NCI-H2107 (cell line): Measurements from ENCODE around the gene TMEM203.

Experiments used
- DNase-seq: peaks from one replicate; lab custom pipeline; 2025; lab: John Stamatoyannopoulos, UW

Gene TMEM203

DNA sequence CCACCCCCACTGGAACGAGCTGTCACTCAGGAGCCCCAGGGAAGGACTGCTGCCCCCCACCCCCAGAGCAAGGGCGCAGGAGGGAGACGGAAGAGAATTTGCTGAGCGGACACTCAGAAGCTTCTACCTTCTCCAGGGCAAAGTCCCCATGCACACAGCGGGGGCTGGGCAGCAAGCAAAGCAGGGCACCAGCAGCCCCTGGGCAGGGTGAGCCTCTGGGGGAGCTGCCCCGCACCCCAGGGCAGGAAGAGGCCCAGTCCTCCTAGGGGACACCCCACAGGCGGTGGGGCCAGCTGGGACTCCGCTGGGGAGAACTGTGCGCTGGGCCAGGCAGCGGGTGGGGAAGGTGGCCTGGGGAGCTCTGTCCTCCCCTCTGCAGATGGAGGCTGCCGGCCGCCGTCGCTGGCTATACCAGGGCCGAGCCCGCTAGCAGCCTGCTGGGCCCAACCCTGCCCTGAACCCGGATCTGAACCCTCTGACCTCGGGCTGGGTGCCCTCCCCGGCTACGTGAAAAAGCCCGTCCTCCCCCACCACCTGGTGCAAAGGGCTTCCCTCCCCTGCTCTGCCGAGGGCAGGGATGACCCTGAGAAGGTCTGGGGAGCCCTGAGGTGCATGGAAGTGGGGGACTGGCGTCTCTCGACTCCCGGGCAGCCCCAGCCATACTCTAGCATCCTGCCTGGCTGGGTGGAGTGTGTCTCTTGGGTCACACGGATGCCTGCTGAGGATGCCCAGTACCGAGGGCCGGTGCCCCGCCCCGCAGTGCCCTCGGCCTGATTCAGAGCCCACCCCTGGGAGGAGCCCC lies 24.7 kb upstream of the TMEM203 start:
- no peak for DNase-seq

DNA sequence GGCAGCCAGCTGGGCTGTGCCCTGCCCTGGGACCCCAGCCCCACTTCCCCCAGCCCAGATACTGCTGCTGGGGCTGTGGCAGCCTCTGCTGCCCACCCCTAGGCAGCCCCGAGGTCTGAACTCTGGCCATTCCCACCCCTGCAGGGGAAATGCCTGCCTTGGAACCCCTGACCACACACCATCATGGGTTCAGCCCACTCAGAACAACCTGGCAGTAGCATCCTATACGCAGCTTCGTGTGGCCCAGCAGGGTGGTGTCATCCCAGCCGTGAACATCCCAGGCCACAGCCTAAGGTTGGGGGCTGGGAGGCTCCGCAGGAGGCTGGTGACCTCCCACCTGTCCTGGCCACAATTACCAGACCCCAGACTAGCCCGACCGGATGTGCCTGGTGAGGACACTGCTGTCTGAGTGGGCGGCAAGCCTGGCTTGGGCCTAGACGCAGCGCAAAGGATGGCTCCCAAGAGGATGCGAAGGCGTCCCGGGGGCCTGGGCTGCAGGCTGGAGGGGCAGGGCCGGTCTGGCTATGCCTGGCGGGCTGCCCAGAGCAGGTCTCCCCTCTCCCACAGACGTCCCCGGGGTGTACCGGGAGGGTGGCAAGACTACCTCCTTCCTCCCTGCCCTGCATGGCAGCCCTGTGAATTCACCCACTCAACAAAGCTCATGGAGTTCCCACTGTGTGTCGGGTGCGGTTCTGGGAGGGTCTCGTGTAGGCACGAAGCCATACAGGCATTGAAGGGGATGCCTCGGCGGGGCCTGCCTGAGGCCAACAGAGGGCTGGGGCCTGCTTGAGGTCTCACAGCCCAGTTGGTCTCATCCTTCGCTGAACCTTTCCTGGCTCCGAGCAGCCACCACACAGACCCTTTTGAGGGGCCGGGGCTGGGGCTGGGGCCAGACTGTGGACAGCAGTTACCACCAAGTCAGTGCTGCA lies 23.8 kb upstream of the TMEM203 start:
- DNase-seq = no peak

DNA sequence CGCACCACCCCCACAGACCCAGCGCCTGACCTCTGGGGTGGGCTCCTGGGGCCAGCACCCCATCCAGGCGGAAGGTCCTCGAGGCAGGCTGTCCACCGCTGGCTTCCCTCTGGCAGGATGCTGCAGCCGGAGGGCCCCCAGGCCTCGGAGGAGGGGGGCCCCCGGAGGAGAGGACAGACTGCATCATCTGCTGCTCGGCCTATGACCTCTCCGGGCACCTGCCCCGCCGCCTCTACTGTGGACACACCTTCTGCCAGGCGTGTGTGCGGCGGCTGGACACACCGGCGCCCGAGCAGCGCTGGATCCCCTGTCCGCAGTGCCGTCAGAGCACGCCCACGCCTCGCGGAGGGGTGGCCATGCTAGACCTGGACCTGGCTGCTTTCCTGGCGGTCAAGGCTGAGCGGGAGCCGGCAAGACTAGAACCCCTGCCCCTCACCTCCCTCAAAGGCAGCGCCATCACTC lies 23.1 kb upstream of the TMEM203 start:
- DNase-seq = no peak

DNA sequence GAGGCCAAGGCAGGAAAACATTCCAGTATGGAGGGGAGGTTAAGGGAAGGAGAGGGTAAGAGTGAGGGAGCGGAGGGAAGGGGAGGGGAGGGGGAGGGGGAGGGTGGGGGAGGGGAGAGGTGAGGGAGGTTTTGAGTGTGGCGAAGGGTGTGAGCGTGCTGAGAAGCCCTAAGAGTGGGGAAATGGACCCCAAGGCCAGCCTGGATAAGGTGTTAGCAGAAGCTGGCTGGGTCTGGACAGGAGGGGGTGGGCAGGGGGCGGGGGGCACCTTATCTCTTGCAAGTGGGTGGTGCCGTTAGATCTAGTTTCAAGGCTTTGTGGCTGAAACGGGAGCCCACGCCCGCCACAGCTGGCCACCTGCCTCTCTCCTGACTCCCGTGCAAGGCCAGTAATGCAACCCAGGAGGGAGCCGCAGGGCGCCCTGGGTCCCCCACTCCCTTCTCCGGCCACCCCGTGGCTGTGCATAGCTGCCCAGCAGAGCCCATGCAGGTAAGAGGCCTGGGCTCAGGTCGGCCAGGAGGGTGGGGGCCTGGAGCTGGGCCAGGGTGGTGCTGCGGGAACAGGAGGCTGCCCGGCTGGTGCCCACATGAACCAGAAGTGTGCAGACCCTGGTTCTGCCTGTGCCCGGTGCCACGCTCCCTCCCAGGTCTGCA lies 22.5 kb upstream of the TMEM203 start:
- DNase-seq = no peak

DNA sequence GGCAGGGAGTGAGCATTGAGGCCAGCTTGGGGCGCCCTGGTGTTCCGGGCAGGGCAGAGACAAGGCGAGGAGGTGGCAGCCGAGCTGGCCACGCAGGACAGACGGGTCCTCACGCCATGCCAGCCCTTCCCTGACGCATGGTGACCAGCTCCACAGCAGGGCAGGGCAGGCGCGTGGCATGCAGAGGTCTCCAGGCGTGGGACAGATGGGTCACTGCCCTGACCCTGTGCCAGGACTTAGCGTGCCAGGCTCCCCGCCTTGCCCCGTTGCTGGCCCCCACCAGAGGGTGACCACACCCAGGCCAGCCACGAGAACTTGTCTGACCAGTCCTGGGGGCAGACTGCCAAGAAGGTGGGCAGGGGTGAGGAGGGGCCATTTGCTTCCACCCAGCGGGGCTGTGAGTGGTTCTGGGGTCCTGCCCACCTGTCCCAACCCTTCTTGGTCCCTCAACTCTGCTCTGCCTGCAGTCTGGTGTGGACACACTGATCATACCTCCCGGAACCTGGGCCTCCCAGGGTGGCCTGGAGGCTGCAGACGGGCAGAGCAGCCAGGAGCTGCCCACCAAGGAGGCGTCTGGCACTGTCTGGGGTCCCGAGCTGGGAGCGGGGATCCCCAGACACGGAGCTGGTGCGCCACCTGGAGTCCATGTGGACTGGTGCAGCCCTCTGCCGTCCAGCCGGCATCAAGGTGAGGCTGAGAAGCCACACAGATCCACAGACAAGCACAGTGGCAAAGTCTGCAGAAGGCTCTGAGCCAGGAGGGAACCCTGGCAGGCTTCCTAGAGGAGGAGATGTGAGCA lies 21.8 kb upstream of the TMEM203 start, which contains the start of gene RNF224:
TSS of gene RNF224 (plus strand) at position 449 of the 799 bp plus-strand sequence. CDS start 834 bp downstream, outside the sequence.
- DNase-seq = peak; percentile 62

DNA sequence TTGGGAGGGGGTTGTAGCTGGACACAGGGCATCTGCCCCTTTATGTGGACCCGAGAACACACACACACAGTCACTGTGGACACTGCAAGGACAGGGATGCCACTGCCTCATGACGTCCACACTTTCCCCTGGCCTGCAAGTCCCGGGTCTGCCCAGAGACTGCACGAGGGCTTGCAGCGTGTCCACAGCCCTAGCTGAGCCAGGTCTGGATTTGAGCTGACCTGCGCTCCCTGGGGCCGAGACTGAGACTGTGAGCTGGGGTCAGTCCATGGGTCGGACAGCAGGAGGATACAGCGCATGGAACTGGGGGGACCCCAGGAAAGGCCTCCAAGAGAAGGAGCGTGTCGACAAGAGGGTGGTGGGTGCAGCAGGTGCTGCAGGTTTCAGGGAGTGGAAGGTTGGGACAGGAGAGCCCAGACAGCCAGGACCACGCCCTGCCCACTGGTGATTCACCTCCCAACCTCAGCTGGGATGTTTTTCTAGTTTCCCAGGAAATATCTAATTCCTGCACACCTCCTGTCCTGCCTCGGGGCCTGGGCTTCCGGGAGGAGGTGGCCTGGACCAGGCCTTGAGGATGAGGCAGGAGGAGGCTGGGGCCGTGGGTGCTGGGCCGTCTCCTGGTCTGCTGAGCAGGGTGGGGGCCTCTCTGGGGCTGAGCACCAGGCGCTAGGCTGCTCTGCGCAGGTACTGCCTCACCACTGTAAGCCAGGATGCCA lies 21.0 kb upstream of the TMEM203 start:
- no peak for DNase-seq

DNA sequence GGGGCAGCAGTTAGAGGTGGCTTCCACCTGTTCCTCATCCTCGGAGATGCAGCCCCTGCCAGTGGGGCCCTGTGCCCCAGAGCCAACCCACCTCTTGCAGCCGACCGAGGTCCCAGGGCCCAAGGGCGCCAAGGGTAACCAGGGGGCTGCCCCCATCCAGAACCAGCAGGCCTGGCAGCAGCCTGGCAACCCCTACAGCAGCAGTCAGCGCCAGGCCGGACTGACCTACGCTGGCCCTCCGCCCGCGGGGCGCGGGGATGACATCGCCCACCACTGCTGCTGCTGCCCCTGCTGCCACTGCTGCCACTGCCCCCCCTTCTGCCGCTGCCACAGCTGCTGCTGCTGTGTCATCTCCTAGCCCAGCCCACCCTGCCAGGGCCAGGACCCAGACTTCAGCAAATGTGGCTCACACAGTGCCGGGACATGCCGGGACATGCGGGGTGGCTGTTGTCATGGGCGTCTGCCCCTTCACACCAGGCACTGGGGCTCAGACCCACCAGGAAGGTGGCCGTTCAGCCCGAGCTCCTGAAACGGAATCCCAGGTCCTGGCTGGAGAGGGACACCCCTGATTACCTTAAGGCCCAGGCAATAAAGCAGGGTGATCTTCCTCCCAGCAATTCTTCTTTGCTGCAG lies 20.4 kb upstream of the TMEM203 start:
- DNase-seq = no peak

DNA sequence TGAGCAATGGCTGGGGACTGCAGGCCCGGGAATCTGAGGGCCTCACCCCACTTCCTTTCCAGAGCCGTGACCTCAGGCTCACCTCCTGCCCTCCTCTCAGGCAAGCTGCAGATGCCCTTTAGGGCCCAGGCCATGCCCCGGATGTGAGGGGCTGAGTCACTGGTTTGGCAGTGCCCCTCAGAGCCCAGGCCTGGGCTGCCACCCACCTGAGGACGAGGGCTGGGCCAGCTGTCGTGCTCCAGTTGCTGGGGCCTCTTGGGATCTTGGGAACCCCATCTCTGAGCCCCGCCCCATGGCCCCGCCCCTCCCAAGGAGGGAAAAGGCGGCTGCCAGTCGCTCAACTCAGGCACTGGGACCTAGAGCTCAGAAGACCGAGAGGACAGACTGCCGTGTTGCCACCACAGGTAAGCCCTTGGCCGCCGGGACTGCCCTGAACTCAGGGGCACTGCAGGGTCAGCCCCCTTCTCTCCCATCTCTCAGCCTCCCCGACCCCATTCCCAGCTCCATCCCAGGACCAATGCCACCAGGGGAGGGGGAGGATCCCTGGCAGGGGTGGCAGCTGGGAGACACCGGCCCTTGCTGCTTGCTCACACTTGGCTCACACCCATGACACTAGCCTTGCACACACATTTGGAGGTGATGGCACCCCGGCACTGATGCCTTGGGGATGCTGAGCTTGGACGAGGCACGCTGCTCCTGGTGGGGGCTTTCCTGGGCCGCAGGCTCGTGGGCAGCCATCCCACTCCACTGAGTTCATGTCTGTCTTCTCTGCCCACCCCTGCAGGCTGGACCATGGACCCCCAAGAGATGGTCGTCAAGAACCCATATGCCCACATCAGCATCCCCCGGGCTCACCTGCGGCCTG lies 19.6 kb upstream of the TMEM203 start, which contains the start of gene CYSRT1:
TSS of gene CYSRT1 (plus strand) at position 345 of the 865 bp plus-strand sequence. CDS start at position 793, 448 bp downstream.
- no peak for DNase-seq

DNA sequence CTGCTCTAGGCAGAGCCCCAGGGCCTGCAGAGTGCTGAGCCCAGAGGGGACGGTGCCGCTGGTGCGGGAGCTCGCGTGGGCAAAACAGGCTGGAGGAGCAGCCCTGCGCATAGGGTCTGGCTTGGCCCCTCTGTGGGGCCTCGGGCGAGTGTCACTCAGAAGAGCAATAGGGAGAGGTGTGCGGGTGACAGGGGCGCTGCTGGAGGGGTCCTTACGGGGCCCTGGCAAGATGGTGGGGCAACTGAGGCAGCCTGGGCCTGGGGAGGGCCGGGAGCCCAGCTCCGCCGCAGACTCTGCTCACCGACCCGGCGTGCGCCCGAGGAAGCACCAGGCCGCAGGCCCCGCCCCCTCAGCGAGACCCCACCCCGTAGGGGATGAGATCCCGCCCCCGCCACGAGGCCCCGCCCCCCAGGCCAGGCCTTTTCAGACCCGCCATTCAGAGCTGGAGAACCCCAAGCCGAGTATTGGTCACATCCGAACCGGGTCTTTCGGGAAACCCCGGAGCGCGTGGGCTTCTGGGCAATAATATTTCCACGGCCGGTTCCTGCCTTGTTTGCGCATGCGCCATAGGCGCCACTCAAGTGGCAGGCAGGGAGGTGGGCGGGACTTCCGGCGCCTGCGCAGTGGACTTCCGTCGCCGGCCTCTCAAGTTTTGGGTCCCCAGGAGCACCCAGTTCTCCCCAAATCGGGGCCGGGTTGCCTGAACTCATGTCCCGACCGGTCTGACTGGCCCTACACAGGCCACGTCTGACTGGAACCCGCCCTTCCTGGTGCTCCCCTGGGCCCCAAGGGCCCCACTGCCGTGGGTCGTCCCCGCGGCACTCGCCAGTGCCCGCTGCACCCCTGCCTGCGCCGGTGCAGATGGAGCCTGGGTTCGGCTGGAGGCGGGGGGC lies 17.9 kb upstream of the TMEM203 start:
- peak; percentile 98 for DNase-seq

DNA sequence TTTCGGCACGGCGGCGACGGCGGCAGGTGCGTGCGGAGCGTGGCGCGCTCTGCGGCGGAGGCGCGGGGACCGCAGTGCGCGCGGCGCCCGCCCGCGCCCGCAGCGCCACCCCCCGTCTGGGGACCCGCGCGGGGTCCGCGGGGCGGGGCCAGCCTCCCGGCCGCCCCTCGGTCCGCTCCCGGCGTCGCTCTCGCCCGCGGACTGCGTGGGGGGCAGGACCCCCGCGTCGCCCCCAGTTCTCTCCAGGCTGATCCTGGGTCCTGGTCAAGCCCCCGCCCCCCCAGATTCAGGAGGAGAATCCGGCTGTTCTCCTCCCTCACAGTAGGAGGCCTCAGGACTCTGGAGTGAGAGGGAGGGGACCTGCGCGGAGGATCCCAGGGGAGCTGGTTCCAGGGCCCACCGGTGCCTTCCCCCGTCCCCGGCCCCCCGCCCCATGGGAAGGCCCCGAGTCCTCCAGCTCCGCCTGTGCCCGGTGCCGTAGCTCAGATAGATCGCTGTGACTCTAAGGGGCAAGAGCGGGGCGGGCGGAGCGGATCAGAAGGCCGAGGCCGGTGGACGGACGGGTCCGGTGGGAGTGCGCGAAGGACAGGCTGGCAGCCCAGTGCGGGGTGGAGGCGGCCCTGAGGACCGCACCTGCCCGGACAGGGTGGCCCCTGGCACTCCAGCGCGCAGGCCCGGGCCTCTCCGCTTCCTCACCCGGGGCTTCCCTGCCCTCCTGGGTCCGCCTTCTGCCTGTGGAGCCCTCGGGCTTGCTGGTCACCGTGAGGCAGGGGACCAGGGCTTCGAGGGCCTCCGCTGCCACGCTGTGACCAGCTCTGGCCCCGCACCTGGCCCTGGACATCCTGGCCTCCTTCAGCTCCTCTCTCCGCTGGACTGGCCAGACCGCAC lies 17.0 kb upstream of the TMEM203 start, which contains the start of gene RNF208:
TSS of gene RNF208 (minus strand) at position 51 of the 888 bp plus-strand sequence. CDS start 1,028 bp downstream, outside the sequence.
- DNase-seq = no peak

DNA sequence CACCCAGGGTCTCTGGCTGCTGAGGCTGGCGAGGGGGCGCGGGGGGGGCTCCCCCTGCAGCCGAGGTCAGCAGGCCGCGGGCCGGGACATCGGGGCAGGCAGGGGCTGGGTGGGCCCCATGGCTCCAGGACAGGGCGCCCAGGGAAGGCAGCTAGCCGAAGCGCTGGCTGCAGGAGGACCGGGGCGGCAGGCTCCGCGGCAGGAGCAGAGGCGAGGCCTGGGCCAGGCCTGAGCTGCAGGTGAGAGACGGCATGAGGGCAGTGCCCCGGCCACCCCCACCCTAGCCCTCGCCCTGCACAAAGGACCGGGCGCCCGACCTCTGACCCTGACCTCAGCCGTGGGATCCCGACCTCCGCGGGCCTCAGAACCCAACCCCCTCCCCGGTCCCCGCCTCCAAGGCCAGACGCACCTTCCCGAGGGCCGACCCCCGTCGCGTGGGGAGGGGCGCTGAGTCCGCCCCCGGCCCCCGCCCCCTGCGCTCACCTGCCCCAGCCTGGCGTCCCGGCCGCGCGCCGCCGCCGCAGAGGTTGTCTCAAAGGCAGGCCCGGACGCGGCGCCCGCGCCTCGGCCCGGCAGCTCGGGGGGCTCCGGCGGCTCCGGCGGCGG lies 16.2 kb upstream of the TMEM203 start:
- DNase-seq = no peak

DNA sequence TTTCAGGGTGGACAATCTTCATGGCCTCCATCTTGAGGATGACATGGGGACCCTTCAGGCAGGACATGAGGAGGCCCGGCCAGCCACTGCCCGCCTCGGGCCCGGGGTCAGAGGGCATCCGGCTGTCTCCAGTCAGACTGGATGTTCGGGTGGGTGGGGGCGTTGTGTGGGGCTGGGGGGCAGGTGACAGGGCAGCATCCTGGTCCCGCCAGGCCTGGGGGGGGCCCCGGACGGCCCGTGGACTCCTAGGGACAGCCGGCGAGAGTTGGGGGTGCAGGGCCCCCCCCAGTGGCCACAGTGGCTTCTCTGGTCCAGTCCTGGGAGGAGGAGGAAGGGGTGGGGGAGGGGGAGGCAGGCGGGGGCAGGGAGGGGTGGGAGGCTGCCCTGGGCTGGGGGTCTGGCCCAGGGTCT lies 15.7 kb upstream of the TMEM203 start:
- DNase-seq = no peak

DNA sequence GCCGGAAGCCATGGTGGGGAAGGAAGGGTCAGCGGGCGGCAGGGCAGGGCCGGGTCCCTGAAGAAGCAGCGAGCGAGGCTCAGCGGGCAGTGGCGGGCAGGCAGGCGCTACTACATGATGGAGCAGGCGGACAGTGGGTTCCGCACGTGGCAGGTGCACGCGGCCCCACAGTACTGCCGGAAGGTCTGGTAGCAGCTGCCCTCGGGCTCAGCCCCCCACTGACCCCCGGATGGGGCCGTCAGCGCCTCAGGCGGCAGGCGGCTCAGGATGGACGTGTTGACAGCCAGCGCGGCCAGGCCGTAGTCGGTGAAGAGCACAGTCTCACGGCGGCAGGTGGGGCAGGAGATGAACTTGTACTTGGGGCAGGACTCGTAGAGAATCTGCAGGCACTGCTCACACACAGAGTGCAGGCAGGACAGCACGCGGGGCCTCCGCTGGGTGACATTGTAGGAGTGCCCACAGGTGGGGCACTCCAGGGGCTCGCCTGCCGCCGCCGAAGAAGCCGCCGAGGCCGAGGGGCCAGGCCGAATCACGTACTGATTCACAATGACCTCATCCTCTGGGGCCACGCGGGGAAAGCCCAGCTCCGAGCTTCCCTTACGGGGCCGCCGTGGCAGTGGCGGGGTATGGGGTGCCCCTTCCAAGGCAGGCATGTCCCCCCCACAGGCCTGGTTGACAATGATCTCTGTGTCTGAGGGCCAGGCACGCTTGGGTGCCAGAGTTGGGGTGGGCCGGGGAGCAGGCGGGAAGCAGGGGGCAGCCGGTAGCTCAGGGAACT lies 15.1 kb upstream of the TMEM203 start:
- DNase-seq = no peak

DNA sequence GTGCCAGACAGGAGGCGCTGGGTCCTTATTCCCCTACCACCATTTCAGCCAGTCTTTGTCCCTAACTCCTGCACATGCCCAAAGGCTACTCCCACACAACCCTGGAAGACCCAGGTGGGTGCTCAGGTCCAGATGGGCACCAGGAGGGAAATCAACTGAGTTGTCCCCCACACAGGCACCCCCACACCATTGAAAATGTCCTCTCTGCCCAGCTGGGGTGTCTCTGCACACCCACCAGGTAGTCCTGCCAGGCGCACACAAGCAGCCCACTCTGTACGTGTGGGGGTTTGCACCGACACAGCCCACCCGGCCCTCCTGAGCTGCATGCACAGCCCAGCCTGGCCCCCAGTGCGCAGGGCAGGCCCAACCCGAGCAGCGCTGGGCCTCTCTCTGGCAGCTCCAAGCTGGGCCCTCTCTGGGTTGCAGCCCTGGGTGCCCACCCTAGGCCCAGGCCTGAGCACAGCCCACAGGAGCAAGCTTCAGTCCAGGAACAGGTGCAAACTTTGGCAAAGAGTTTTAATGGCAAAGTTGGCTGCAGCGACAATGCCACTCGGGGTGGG lies 14.4 kb upstream of the TMEM203 start:
- DNase-seq = no peak

DNA sequence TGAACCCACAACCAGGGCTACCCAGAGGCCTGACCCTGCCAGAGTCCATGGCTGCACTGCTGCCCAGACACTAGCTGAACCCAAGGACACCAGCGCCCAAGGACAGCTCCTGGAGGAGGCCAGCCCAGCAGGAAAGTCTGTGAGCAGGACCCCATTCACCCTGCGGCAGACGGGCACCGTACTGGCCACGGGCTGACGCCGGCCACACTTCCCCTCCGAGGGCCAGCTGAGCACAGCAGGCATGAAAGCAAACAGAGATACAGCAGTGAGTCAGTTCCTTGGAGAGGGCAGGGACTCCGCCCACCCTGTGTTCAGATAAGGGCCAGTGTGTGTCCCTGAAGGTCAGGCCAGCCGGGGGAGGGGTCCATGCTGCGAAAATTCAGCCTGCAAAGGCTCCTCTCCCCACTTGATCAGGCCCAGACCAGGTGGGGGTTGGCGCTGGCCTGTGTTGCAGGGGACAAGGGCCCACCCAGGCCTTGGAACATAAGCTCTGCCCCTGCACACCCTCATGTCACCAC lies 13.4 kb upstream of the TMEM203 start:
- no peak for DNase-seq
